Activated CD4-positive, alpha-beta T cell treated with anti-CD3 and anti-CD28 coated beads, Interleukin-2, amount 50 U/mL, for 24 hours (primary cell): ENCODE results near the gene SAPCD1.

ENCODE experiments used
- DNase-seq, 2 donors: peaks; one replicate each; pipeline ENCODE4 v3.0.0-alpha.2; 2020; ENCODE audit warnings: low read depth in 1 of 2, low spot score in 1 of 2

The SAPCD1 gene

GRCh38 chr6:31729515-31729978 is 32.9 kb upstream of the SAPCD1 start:
- peak; percentile 55 to 67 for DNase-seq

GRCh38 chr6:31729979-31730630 is 32.4 kb upstream of the SAPCD1 start:
- peak; percentile 32 to 42 for DNase-seq

GRCh38 chr6:31730631-31731086 is 31.8 kb upstream of the SAPCD1 start:
- DNase-seq, result no peak

- no peak for DNase-seq
Measured at GRCh38 chr6:31732029-31732428, 30.4 kb upstream of the SAPCD1 start.

- no peak for DNase-seq
Measured at GRCh38 chr6:31733734-31734133, 28.7 kb upstream of the SAPCD1 start.

- DNase-seq, result no peak
Measured at GRCh38 chr6:31734247-31734820, 28.1 kb upstream of the SAPCD1 start.

- peak; percentile 13 to 54 for DNase-seq
Measured at GRCh38 chr6:31734821-31735406, 27.5 kb upstream of the SAPCD1 start.

GRCh38 chr6:31736021-31736767 is 26.3 kb upstream of the SAPCD1 start, which contains the start of gene CLIC1:
Gene CLIC1, minus strand, starts transcription at chr6:31736530. Its CDS starts 230 bp downstream, at chr6:31736300.
- DNase-seq, result peak; percentile 56 to 73

GRCh38 chr6:31736768-31737314 is 25.6 kb upstream of the SAPCD1 start:
- no peak for DNase-seq

GRCh38 chr6:31737315-31737990 is 25.0 kb upstream of the SAPCD1 start:
- no peak for DNase-seq

GRCh38 chr6:31737991-31738979 is 24.2 kb upstream of the SAPCD1 start:
- peak in 1 of 2 donors; percentile 51 for DNase-seq

- peak; percentile 87 to 96 for DNase-seq
Measured at GRCh38 chr6:31739639-31740396, 22.6 kb upstream of the SAPCD1 start, which contains the start of gene MSH5. Gene MSH5, plus strand, starts transcription at chr6:31740005. Its CDS starts 462 bp downstream, at chr6:31740467.

GRCh38 chr6:31740397-31741223 is 21.8 kb upstream of the SAPCD1 start:
- no peak for DNase-seq

GRCh38 chr6:31741815-31742214 is 20.6 kb upstream of the SAPCD1 start:
- no peak for DNase-seq

GRCh38 chr6:31742894-31743293 is 19.6 kb upstream of the SAPCD1 start:
- no peak for DNase-seq

- DNase-seq, result no peak
Measured at GRCh38 chr6:31744422-31744821, 18.0 kb upstream of the SAPCD1 start.

- no peak for DNase-seq
Measured at GRCh38 chr6:31749301-31750036, 13.0 kb upstream of the SAPCD1 start.
